Measurements from ENCODE around the gene IL3.

IL3 gene, protein sequence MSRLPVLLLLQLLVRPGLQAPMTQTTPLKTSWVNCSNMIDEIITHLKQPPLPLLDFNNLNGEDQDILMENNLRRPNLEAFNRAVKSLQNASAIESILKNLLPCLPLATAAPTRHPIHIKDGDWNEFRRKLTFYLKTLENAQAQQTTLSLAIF

DNA sequence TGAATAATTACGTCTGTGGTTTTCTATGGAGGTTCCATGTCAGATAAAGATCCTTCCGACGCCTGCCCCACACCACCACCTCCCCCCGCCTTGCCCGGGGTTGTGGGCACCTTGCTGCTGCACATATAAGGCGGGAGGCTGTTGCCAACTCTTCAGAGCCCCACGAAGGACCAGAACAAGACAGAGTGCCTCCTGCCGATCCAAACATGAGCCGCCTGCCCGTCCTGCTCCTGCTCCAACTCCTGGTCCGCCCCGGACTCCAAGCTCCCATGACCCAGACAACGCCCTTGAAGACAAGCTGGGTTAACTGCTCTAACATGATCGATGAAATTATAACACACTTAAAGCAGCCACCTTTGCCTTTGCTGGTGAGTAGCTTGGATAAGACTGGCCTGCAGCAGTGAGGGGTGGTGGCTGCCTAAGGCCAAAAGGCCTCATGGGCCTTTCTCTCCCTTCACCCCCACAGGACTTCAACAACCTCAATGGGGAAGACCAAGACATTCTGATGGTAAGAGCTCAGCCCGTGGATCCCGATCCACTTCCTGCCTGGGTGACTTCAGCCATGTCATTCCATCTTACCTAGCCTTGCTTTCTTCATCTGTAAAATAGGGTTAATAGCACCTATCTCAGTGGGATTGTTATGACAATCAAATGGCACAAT is at the start of gene IL3:
TSS of gene IL3 (plus strand) at position 155 of the 661 bp plus-strand sequence. CDS start at position 207, 52 bp downstream.
- no peak for DNase-seq (ENCODE audit: low read depth)

DNA sequence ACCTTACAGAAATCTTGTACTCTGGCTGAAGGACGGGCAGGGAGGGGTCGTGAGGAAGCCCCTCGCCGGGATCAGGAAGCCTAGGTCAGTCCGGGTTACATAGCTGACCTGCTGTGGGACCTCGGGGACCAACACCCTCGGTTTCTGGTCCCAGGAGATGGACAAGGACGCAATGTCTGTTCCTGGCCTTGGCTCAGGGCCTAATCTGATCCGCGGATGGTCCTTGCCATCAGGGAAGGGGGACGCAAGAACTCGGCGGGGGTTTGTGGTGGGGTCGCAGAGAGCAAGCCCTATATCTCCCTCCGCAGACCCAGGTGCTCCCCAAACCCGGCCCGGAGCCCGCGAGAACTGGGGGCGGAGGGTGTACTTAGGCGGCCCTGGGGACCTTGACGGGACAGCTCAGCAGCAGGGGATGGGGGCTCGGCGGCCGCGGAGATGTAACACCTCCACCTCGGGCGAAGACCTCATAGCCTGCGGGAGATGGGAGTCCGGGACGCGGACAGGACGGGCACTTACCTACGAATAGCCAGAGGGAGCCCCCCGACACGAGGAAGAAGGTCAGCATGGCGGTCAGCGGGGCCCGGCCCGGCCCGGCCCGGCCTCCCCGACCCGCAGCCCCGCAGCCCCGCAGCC is 49.4 kb upstream of the IL3 start:
- no peak for DNase-seq (ENCODE audit: low read depth)

DNA sequence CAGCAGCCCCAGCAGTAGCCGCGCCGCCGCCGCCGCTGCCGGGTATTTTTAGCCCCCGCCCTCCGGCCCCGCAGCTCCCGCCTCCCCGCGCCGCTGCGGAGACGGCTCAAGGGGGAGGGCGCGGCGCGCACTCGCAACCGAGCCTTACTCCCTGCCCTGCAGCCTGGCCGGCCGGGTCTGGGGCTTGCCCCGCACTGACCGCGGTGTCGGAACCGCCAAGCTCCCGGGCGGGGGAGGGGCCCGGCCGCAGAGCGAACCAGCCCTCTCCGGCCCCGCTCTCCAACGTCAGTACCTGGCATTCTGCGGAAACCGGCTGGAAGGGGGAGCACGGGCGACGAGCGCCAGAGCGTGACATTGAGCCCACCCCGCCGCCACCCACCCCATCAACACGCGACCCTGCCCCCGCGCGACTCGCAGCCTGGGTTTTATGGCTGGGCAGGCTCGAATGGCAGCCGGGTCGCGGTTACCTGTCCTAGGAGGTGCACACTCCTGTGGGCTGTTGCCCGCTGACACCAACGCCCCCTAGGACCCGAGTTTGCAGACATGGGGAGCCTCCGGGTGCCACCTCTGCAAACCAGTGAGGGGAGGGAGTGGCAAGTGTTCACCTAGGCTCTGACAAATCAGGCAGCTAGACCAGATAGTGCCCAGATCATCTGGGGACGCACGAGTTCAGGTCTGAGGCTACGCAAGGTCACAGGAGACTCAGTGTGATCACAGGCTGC is 48.7 kb upstream of the IL3 start, which contains the start of gene ACSL6:
TSS of gene ACSL6 (minus strand) at position 37 of the 722 bp plus-strand sequence. CDS start 105 bp downstream, outside the sequence.
- DNase-seq (ENCODE audit: low read depth): no peak

DNA sequence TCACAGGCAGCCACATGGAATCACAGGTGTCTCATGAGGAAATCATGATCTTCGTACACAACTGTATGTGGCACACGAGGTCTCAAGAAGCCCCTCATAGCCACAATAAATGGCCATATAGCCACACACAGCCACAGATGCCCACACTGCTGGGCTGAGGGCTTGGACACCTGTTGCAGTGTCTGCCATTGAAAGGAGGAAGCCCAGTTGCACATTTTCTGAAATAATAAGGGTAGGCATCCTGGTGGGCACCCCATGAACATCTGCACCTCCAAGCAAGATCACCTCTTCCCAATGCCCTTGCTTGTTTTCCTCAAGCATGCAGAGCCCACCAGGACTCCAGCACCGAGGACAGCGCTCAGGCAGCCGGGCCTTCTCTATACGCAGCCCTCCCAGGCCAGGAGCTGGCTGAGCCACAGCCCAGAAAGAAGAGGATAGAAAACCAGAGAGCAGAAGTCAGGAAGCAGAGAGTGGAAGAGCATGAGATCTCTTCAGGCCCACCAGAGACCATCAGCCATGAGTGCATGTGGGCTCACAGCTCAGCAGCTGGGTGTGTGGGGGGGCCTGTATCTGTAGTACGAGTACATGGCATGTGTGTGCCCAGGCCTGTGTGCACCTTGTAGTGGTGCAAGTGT is 48.0 kb upstream of the IL3 start:
- DNase-seq (ENCODE audit: low read depth): no peak

DNA sequence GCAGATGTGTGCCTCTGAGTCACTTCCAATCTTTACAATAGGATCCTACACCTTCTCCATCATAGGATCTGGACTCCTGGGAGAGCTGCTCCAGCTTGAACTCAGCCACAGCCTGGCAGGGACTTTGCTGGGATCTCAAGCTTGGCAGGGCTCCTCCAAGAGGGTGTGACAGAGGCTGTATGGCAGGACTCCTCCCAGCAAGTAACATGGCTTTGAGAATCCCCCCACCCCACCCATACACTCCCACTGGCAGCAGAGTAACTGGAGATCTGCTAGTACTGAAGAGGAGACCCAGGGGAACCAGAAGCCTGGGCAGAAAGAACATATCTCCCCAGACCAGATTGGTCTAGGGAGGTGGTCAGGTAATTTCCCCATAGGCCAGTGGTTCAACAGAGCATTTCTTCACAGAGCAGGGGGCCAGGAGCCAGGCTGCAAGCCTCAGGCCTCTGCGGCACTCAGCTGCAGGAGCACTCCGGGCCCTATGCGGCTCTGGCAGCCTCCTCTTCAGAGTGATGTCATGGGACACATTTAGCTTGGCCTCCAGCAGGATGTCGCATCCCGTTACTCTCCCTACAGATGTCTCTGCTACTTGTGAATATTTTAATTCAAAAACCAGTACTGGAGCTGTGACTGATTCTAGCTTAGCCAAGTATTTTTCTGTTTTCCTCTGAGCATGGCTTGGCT is 47.3 kb upstream of the IL3 start:
- DNase-seq (ENCODE audit: low read depth): no peak

DNA sequence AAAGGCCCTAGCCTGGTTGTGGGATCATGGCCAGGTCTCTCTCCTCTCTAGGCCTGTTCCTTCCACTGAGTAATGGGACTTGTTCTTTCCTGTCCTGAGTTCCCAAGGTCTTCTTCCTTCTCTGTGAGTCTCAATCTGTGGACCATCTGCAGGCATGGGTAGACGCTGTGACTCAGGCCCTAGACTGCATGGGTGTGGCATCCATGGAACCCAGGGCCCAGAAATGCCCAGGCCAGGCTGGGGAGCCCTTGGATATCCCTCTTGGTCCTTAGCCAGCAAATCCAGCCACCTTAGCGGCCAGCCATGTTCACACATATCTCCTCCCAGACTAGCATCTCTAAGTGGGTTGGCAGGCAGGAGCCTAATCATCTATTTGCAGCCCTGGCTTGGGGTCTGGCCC is 46.7 kb upstream of the IL3 start:
- no peak for DNase-seq (ENCODE audit: low read depth)

DNA sequence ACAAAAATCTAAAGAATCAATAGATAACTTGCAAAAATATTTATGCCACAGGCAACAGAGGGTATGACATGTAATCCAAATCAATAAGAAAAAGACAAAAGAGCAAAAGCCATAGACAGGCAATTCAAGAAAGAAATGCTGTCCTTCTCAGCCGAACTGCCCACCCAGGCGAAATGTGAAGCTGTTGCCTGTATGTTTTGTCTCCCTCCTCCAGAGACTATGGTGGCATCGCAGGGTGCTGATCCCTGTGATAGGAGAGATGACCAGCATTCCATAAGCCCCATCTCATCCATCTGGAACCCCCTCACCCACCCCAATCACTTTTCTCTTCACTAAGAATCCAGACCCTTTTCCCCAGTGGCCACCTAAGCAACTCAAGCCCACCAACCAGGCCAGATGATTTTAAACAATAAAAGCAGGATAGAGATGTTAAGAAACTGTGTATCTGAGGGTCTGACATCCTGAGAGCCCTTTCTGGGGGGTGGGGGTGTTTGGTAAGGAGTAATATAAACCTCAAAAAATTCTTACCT is 43.7 kb upstream of the IL3 start:
- no peak for DNase-seq (ENCODE audit: low read depth)

DNA sequence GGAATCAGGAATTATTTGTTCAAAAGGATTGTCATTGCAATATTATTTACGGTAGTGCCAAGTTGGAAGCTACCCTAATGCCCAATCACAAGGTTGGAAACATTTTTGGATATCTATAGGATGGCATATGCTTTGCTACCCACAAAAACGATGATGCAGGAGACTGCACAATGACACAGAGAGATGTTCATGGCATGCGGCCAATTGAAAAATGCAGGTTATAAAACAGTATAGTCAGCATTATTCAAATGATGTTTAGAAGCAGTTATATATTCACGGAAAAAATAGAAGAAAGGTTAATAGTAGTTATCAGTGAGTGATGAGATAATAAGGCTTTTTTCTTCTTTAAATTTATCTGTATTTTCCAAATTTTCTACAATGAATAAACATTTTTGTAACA is 43.1 kb upstream of the IL3 start:
- DNase-seq (ENCODE audit: low read depth): no peak

DNA sequence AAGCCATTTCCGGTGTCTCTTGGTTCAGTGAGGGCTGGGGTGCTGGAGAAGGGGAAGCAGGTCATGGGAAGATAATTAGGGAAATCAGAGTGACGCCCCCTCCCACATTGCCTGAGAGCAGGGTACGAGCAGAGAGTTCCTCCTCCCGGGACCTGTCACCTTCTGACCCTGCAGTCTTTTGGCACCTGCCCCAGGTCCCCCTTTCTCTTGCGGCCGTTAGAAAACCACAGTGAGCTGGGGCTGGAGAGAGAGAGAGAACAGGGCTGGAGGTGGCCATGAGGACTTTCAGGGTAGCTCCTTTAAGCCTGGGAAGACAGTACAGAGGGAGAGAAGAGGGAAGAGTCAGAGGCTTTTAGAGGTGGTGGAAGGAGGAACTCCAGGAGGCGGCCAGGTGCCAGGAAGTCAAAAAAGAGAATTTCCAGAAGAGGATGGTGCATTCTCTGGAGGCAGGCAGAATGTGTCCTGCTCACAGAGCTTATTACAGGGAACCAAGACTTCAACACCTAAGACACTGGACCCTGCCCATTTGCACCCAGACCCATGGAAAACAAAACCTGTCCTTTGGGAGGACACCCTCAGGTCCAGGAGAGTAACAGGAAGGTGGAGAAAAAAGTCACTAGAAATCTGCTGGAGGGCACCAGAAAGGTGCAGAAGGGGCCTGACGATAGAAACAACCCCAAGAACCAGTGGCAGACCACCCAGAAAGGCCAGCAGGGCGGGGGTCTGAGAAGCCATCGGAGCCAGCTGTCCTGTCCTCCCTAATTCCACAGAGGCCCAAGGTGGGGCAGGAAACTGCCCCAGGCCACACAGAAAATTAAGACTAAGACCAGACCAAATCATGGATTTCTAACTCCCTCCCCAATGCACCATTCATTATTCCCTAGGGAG is 42.5 kb upstream of the IL3 start:
- DNase-seq (ENCODE audit: low read depth): no peak

DNA sequence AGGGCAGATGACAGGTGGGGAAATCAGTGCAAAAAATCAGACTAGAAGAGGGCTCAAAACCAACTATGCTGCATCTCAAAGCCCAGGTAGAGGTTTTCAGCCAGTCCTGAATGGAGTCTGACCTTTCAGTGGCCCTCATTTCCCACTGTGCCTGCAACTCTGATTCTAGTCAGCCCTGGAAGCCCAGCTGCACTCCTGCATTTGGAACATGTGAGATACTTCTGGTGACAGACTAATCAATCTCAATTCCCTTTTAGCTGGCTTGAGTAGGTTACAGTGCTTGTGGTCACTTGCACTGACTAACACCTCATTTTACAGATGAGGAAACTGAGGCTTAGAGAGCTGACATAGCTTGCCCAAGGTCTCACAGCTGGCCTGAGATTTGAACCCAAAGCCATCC is 41.1 kb upstream of the IL3 start:
- DNase-seq (ENCODE audit: low read depth): no peak

DNA sequence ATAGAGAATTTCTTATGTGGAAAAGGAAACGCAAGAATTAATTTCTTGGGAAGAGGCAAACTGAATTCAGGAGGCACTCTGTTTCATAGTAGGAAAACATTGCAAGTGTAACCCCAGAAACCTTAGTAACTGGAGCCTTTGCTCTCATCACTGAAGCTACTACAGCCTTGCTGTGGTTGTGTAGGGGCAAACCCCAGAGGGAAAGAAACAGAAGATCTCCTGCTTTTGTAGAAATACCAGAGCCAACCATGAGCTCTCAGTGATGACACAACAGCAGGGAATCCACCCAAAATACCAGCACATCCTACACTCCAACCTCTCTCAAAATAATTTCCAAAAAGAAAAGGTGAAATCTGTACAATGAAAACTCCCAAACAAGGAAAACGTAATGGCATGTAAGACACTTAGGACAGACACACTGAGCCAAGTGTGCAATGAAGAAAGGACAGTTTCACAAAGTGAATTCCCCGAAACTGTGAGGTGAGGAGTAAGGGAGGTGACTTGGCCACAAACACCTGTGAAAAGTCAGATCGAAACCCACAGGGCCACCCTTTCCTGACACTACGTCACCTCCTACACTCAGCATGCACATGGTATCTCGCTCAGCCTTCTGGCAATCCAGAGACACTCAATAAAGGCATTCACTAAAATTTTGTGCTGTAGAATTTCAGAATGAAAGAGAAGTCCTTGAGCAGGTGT is 40.4 kb upstream of the IL3 start:
- peak; percentile 65 for DNase-seq (ENCODE audit: low read depth)

DNA sequence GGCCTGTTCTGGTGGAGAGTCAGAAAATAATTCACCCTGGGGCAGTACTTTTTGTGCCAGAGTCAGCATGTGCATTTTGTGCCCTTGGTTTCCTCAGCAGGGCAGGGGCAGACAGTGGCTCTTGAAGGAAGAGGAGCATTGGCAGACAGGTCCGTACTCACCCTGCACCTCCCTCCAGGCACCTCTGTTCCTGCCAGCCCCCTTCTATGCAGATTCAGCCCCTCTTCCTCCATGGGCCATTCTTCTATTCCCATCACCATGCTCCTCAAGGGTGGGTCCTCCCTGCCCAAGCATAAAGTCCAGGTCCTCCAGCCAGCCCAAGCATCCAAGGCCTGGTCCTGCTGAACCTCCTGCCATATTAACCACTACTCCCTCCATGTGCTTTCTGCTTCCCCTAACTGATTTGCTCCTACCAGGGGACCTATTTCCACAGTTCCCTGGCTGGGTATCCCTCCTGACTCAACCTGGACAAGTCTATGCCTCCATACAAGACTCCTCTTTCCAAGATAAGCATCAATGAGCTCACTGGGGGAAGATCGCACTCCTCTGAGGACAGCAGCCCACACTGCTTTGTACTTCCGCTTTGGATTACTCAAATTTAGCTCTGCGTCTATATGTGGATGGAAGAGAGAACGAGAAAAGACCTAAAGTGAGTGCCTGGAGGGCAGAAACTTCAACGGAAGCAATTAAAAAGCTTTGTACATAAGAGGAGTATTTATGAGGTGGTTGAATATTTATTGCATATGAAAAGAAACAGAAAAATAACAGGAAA is 39.7 kb upstream of the IL3 start:
- DNase-seq (ENCODE audit: low read depth): no peak

DNA sequence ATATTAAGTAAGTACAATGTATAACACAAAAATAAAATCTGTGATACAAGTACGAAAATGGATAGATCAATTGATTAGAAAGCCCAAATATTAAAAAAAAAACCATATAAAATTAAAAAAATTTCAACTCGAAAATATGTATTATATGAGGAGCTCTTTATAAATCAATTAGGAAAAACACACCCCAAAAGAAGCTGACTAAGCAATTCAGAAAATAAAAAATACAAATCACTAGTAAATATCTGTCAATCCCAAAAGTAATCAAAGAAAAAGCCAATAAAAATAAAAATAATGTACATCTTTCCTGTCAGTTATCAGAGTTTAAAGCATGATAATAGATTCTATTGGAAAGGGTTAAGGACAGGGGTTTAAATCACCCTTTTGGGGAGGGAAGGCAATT is 38.8 kb upstream of the IL3 start:
- DNase-seq (ENCODE audit: low read depth): no peak

DNA sequence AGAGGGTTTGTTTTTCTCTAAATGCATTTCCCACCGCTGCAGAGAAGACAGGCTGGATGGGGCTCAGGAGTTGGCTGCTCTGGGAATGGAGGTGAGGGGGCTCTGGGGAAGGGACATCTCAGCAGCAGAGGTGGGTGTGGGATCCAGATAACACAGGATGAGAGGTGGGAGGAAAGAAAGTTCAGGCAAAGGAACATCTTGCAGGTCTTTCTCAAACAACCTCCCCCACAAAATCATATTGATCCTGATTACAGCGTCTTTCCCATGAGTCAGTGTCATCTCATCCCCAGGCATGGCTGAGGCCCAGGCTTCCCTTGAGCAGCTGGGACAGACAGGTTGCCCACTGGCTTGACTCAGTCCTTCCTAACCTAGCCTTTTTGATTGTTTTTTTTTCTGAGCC is 37.7 kb upstream of the IL3 start:
- DNase-seq (ENCODE audit: low read depth): peak; percentile 55

DNA sequence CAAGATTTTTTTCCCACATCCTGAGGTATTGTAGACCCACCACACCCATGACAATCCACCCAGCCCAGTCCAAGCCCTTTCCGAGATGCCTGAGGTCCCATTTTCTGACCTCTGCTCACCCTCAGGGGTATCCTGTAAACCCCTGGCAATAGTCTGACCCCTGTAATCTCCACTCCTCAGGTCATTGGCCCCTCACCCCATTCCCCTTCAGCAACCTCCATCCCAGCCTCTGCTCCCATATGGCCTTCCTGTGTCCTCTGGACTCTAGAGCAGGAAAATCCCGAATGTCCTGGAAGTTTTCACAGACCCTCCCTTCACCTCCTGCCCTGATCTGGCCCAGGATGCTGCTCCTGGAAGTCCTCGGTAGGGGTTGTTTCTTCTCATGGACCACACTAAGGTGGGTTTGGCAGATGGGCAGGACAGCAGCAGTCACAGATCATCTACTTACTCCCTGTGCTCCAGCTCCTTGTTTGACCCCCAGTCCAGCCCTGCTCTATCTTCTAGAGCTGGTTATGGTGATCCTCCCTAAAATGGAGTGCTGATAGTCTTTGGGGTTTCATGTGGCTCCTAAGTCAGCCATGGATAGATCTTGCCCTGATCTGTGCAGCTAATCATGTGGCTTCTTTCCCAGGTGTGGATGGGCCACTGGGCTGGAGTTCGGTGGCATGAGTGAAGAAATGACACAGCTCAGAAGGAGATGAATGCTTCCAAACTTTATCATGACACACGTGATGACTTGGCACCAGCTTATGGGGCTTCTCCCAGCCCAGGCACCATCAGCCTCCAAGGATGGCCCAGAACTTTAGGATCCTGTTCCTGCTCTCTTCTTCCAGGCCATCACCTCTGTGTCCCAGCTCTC is 37.0 kb upstream of the IL3 start:
- no peak for DNase-seq (ENCODE audit: low read depth)

DNA sequence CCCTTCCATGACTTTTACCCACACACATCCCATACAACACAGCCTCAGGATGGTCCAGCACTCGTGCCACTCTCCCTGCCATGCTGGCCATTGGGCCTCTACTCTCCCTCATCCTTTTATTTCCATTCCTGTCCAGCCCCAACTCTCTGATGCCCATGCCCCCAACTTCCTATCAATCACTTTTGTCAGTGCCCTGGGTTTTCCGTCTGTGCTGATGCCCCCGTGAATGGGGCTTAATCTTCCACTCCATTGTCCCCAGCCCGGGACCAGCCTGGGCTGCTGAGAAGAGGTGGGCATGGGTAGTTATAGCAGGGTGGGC is 36.4 kb upstream of the IL3 start:
- DNase-seq (ENCODE audit: low read depth): no peak

DNA sequence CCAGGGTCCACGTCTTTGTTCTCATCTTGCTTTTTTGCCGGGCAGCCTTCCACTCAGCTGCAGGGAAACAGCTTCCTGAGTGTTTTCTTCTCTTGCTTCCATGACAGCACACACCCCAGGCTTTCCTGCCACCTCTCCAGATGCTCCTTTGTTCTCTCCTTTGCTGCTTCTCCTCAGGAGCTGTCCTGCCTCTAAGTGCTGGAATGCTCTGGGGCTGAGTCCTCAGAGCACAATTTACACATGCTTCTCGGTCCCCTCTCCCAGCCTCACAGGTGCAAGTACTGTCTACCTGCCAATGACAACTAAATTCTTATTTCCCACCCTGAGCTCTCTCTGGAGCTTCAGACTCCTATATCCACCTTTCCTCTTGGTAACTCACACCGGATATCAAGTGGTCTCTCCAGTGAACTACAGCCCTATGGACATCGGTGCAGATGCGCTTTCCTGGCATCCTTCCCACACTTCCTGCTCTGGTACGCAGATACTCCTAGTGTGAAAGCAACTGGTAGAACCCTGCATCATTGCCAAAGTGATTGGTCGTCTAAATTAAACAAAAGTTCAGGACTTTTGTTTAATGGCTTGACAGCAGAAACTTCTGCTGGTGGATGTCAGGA is 35.6 kb upstream of the IL3 start:
- no peak for DNase-seq (ENCODE audit: low read depth)

DNA sequence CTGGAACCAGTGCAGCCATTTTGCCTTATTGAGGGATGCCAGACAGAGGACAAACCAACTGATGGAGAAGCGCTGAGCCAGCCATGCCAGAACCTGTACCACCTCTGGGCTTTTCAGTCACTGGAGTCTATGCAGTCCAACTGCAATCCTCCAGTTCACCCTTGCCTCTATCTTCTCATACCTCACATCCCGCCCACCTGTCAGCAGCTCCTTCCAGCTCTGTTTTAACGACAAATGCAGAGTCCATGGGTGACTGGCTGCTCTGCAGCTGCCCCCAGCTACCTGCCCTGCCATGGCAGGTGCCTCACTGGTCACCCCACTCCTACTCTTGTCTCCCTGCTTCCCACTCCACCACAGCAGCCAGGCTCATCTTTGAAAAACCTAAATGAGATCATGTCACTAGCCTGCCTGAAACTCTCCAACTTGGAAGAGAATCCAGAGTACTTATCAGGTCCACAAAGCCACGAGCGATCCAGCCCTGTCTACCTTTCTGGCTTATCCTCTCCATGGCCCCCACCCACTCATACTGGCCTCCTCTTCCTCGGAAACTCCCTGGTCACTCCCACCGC is 35.0 kb upstream of the IL3 start:
- DNase-seq (ENCODE audit: low read depth): no peak

All from activated T-cell treated with anti-CD3 and anti-CD28 coated beads for 48 hours (primary cell).